Neural cell (in vitro differentiated cells): ENCODE measurements around the gene ZNF3. TPM values are rescaled to one million over a fixed set of nuclear protein-coding genes. Genes with fewer than 3 reads are reported as not detected.

ENCODE experiments used
- H2AFZ ChIP-seq: fragments of 200-600, 300-800 bp; sonication (generic), shearing (Covaris generic); 2 replicates; pipeline ENCODE4 v1.6.0; 2014; ENCODE audit warnings: low read depth, mild to moderate bottlenecking, antibody characterized with exemption, low read length, moderate library complexity
- H3F3A ChIP-seq: fragments of 200-600 bp; shearing (Covaris generic); 2 replicates; pipeline ENCODE4 v1.6.1; 2016; ENCODE audit warnings: mild to moderate bottlenecking, moderate library complexity, mixed read lengths, antibody characterized with exemption, low read length; ENCODE audit not compliant: insufficient read depth, poor library complexity, severe bottlenecking
- H3K27ac ChIP-seq: fragments of 200-600, 300-800 bp; sonication (generic), shearing (Covaris generic); 2 replicates; pipeline ENCODE4 v1.5.1; 2014; ENCODE audit warnings: mild to moderate bottlenecking, low read length, moderate library complexity
- H3K27me3 ChIP-seq: fragments of 300-800, 200-600 bp; sonication (generic), shearing (Covaris generic); 2 replicates; pipeline ENCODE4 v1.6.0; 2014; ENCODE audit warnings: mild to moderate bottlenecking, low read depth, low read length, moderate library complexity; ENCODE audit not compliant: insufficient read depth
- H3K36me3 ChIP-seq: fragments of 300-800, 200-600 bp; sonication (generic), shearing (Covaris generic); 2 replicates; pipeline ENCODE4 v1.5.1; 2014; ENCODE audit warnings: mild to moderate bottlenecking, antibody characterized with exemption, low read length, moderate library complexity; ENCODE audit not compliant: insufficient read depth
- H3K4me2 ChIP-seq: fragments of 300-800, 200-600 bp; sonication (generic), shearing (Covaris generic); 2 replicates; pipeline ENCODE4 v1.6.0; 2014; ENCODE audit warnings: mild to moderate bottlenecking, low read length
- H3K4me3 ChIP-seq: fragments of 300-800, 200-600 bp; sonication (generic), shearing (Covaris generic); 2 replicates; pipeline ENCODE4 v1.5.1; 2014; ENCODE audit warnings: mild to moderate bottlenecking, low read length, moderate library complexity
- H3K79me2 ChIP-seq: fragments of 200-600 bp; shearing (Covaris generic); replicated peaks from 2 replicates; pipeline ENCODE4 v1.6.0; 2014; ENCODE audit warnings: mild to moderate bottlenecking, low read length, moderate library complexity; ENCODE audit not compliant: insufficient read depth
- H3K9ac ChIP-seq: fragments of 300-800, 200-600 bp; sonication (generic), shearing (Covaris generic); 2 replicates; pipeline ENCODE4 v1.6.1; 2016; ENCODE audit warnings: mild to moderate bottlenecking, low read length, mixed read lengths
- H3K9me2 ChIP-seq: fragments of 200-600 bp; shearing (Covaris generic); 2 replicates; pipeline ENCODE4 v1.6.1; 2016; ENCODE audit warnings: mild to moderate bottlenecking, low read length, mixed read lengths; ENCODE audit not compliant: insufficient read depth
- H3K9me3 ChIP-seq: fragments of 200-600, 300-800 bp; sonication (generic), shearing (Covaris generic); 2 replicates; pipeline ENCODE4 v1.6.1; 2016; ENCODE audit warnings: mild to moderate bottlenecking, mixed run types, low read length, moderate library complexity, mixed read lengths
- H4K20me1 ChIP-seq: fragments of 200-600 bp; shearing (Covaris generic); 2 replicates; pipeline ENCODE4 v1.6.1; 2016; ENCODE audit warnings: mild to moderate bottlenecking, mixed run types; ENCODE audit not compliant: insufficient read depth
- CTCF ChIP-seq: fragments of 450-650 bp; IDR thresholded peaks from 2 replicates; pipeline ENCODE4 v1.5.1; 2014; ENCODE audit warnings: antibody characterized with exemption, mild to moderate bottlenecking, moderate library complexity; ENCODE audit not compliant: poor library complexity, severe bottlenecking
- EP300 ChIP-seq: fragments of 450-650 bp; conservative IDR thresholded peaks from 2 replicates; pipeline ENCODE4 v1.6.1; 2014; ENCODE audit warnings: antibody characterized with exemption, mild to moderate bottlenecking, moderate library complexity; ENCODE audit not compliant: poor library complexity, severe bottlenecking
- EZH2 ChIP-seq: fragments of 200-600, 300-800 bp; shearing (Covaris generic), sonication (generic); IDR thresholded peaks from 2 replicates; pipeline ENCODE4 v1.6.1; 2014; ENCODE audit warnings: antibody characterized with exemption, low read length, borderline replicate concordance, mild to moderate bottlenecking; ENCODE audit not compliant: insufficient read depth, poor library complexity, severe bottlenecking
- MXI1 ChIP-seq: fragments of 450-650 bp; conservative IDR thresholded peaks from 2 replicates; pipeline ENCODE4 v1.6.1; 2014; ENCODE audit warnings: antibody characterized with exemption, mild to moderate bottlenecking; ENCODE audit not compliant: poor library complexity, severe bottlenecking
- POLR2AphosphoS5 ChIP-seq: IDR thresholded peaks from 2 replicates; pipeline ENCODE4 v1.6.1; 2012
- RAD21 ChIP-seq: fragments of 450-650 bp; conservative IDR thresholded peaks from 2 replicates; pipeline ENCODE4 v1.6.1; 2014; ENCODE audit warnings: antibody characterized with exemption, mild to moderate bottlenecking, moderate library complexity
- SMC3 ChIP-seq: fragments of 450-650 bp; conservative IDR thresholded peaks from 2 replicates; pipeline ENCODE4 v1.6.1; 2014; ENCODE audit warnings: antibody characterized with exemption, mild to moderate bottlenecking, moderate library complexity; ENCODE audit not compliant: poor library complexity
- TAF1 ChIP-seq: IDR thresholded peaks from 2 replicates; pipeline ENCODE4 v1.6.1; 2012; ENCODE audit warnings: low read depth
- polyA plus RNA-seq: library from polyadenylated mRNA; depleted of rRNA; stranded (reverse); fragments of >200 nt; gene quantifications from 2 replicates; pipeline ENCODE4 v1.2.3, GENCODE V29; 2014
- TF ChIP-seq, protein P1 (sequence below): IDR thresholded peaks from 2 replicates; pipeline ENCODE4 v1.6.1; 2012; ENCODE audit warnings: borderline replicate concordance

ZNF3 gene
- polyA plus RNA-seq, 1 donor from 2014 or later = 57.2 TPM

GRCh38 chr7:100122067-100122466 lies 40.5 kb upstream of the ZNF3 start:
- Histone ChIP-seq H3K4me3 (no peak overlapping the region), H3K27me3 (no peaks in the 10 kb centered on the region), H2AFZ (no peak overlapping the region), H3F3A (peaks cover 6% of the 10 kb centered on the region), H3K79me2 (peaks cover 4% of the 10 kb centered on the region), H4K20me1 (no peaks in the 10 kb centered on the region), H3K9me3 (no peaks in the 10 kb centered on the region), H3K9ac (no peak overlapping the region), H3K27ac (no peak overlapping the region), H3K36me3 (peaks cover 8% of the 10 kb centered on the region), H3K4me2 (no peak overlapping the region), H3K9me2 (no peaks in the 10 kb centered on the region)
- TF ChIP-seq TAF1 (no peak), CTCF (no peak), RAD21 (no peak), EP300 (no peak), SMC3 (no peak)
- TF ChIP-seq, protein P1, sequence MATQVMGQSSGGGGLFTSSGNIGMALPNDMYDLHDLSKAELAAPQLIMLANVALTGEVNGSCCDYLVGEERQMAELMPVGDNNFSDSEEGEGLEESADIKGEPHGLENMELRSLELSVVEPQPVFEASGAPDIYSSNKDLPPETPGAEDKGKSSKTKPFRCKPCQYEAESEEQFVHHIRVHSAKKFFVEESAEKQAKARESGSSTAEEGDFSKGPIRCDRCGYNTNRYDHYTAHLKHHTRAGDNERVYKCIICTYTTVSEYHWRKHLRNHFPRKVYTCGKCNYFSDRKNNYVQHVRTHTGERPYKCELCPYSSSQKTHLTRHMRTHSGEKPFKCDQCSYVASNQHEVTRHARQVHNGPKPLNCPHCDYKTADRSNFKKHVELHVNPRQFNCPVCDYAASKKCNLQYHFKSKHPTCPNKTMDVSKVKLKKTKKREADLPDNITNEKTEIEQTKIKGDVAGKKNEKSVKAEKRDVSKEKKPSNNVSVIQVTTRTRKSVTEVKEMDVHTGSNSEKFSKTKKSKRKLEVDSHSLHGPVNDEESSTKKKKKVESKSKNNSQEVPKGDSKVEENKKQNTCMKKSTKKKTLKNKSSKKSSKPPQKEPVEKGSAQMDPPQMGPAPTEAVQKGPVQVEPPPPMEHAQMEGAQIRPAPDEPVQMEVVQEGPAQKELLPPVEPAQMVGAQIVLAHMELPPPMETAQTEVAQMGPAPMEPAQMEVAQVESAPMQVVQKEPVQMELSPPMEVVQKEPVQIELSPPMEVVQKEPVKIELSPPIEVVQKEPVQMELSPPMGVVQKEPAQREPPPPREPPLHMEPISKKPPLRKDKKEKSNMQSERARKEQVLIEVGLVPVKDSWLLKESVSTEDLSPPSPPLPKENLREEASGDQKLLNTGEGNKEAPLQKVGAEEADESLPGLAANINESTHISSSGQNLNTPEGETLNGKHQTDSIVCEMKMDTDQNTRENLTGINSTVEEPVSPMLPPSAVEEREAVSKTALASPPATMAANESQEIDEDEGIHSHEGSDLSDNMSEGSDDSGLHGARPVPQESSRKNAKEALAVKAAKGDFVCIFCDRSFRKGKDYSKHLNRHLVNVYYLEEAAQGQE = no peak

GRCh38 chr7:100120733-100121036 lies 39.2 kb upstream of the ZNF3 start:
- H3K27ac ChIP-seq = peak overlapping the region; percentile 92
- H3K9me3 ChIP-seq = no peaks in the 10 kb centered on the region
- no peaks in the 10 kb centered on the region for H4K20me1 ChIP-seq
- peak overlapping the region; percentile 83 for H3K9ac ChIP-seq
- peaks cover 8% of the 10 kb centered on the region for H3K36me3 ChIP-seq
- H3F3A ChIP-seq = peaks cover 3% of the 10 kb centered on the region
- H2AFZ ChIP-seq = no peak overlapping the region
- H3K4me3 ChIP-seq = peak overlapping the region; percentile 88
- peak overlapping the region; percentile 82 for H3K4me2 ChIP-seq
- no peaks in the 10 kb centered on the region for H3K27me3 ChIP-seq
- H3K9me2 ChIP-seq = no peaks in the 10 kb centered on the region
- peaks cover 4% of the 10 kb centered on the region for H3K79me2 ChIP-seq
- TF ChIP-seq EP300 (no peak), POLR2AphosphoS5 (no peak)

DNA sequence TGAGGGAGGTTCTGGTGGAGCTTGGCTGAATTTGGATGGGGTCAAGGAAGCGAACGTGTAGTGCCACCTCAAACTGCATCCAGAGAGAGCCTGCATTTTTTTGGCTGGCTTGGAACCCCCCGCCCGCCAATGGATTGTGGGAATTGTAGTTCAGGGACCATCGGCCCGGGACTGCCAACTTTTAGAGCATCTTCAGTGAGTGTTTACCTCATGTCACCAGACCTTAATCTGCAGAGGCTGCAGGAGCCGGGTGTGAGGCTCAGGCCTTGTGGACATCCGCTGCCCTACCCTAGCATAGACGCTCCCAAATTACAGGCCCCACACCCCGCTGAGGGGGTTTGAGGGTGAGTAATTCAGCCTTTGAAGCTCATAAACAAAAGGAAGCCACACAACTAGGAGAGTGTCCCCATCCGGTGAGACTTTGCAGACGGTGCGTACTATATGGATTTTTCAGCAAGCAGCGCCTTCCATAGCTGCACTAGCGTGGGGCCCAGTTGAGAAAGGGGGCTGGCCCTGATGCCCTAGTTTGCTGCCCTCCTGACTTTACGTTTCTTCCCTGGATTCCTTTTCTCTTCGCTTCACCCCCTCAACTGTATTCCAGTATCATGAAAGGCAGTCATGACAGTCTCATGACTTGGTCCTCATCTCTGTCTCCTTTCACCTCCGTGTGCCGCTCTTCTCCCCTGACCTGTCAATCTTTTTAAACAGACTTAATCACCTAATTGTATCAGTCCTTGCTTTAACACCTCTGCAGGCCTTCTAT lies 38.6 kb upstream of the ZNF3 start:
- Histone ChIP-seq H3K9ac (peak overlapping the region; percentile 83), H3K36me3 (peaks cover 8% of the 10 kb centered on the region), H2AFZ (peak overlapping the region; percentile 75), H4K20me1 (no peaks in the 10 kb centered on the region), H3F3A (peaks cover 3% of the 10 kb centered on the region), H3K4me3 (peak overlapping the region; percentile 88), H3K79me2 (peaks cover 4% of the 10 kb centered on the region), H3K27ac (peak overlapping the region; percentile 92), H3K27me3 (no peaks in the 10 kb centered on the region), H3K9me2 (no peaks in the 10 kb centered on the region), H3K4me2 (peak overlapping the region; percentile 82), H3K9me3 (no peaks in the 10 kb centered on the region)
- TF ChIP-seq SMC3 (no peak), EZH2 (no peak), TAF1 (no peak), RAD21 (no peak), MXI1 (no peak), POLR2AphosphoS5 (no peak), EP300 (no peak), CTCF (no peak)
- TF ChIP-seq, protein P1 = no peak
